Measurements from ENCODE around the gene ERV3-1. TPM values are rescaled to one million over a fixed set of nuclear protein-coding genes. Genes with fewer than 3 reads are reported as not detected.

Gene ERV3-1
- total and polyA plus RNA-seq, 4 donors = 6.0 to 168 (median 15.1) TPM

Small RNA genes lying within 50 kb of the gene (small RNA-seq; reads per million reads assigned to genes)
- gene RNU6-1229P (ENCODE audit: low replicate concordance) = not detected

Other genes with a start within 250 kb of the ERV3-1 start
- 10 to 100 TPM in 1 of 2 donors, 1 to 10 TPM in 1; 4.6 to 18.6 TPM for gene ZNF138, start 212.3 kb downstream of the ERV3-1 start, total RNA-seq
- 1 to 10 TPM; 2.1 to 5.9 TPM for gene ZNF138, start 212.3 kb downstream of the ERV3-1 start, polyA plus RNA-seq
- 10 to 100 TPM; 12.4 to 15.7 TPM for gene ZNF273, start 103.4 kb downstream of the ERV3-1 start, total RNA-seq
- 1 to 10 TPM; 3.0 to 5.0 TPM for gene ZNF273, start 103.4 kb downstream of the ERV3-1 start, polyA plus RNA-seq
- gene ZNF117, start 15.7 kb downstream of the ERV3-1 start, total RNA-seq = 100 to 1,000 TPM in 1 of 2 donors, 10 to 100 TPM in 1; 11.7 to 100 TPM
- gene ZNF117, start 15.7 kb downstream of the ERV3-1 start, polyA plus RNA-seq = 10 to 100 TPM in 1 of 2 donors, 1 to 10 TPM in 1; 4.9 to 12.2 TPM

All from lung (tissue), 5 donors.